GDM1 (cell line): ENCODE data around the gene C16orf46.

ENCODE experiments used
- DNase-seq: peaks from one replicate; lab custom pipeline; 2025; lab: John Stamatoyannopoulos, UW

Gene C16orf46

DNA sequence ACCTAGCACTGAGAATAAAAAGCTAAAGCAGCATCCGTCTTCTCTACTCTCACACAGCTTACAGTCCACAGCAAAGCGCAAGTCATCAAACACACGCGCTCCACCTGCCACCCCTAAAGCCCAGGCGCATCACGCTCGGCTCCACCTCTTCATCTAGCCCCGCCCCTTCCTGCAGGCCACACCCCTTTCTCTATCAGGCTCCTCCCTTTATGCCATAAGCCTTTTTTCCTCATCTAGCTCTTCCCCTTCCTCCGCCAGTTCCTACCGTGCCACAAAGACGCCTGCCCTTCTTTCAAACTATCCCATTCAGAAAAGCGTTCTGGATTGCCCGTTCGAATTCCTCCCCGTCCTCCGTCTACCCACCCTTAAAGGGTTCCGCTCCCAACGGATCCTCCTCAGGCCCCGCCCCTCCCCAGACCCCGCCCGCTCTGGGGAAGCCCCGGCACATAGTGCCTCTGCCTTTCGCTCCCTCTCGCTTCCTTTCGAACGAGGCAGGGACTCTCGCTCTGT lies 417 bp downstream of the C16orf46 start:
- peak; percentile 63 for DNase-seq

GRCh38 chr16:81073560-81074330 lies 3.3 kb downstream of the C16orf46 start:
- no peak for DNase-seq

DNA sequence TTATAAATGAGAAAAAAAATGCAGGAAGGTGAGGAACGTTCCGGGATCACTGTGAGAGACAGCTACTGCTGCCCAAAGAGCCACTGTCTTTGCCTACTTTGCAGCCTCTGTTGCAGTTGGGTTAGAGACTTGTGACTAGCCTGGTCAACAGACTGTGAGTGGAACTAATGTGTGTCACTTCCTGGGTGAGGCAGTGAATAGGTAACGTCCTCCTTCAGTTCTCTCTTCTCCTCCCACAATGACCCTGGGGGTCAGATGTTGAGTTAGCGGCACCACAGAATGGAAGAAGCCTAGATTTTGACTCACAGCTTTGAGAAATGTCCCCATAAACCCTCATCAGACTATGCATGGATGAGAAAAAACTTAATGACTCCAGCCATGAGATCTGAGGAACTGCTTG lies 5.2 kb downstream of the C16orf46 start:
- no peak for DNase-seq

- DNase-seq = no peak
Observed at GRCh38 chr16:81070979-81071378, 6.1 kb downstream of the C16orf46 start.

DNA sequence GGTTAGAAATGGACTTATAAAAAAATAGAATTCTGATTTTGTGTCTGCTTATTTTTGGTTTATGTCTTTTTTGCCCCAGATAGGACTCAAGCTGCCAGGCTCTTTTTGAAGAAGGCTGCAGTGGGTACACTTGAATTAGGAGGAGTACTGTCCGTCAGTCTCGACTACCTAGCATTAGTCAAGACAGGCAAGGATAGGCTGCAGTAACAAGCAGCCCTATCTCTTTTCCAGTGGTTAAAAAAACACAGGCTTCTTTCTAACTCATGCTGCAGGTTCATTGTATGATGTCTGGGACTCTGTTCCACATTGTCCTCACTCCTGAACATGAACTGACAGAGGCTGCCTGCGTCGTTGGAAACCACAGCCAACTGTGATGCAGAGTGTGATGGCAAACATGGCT lies 8.0 kb downstream of the C16orf46 start:
- no peak for DNase-seq

DNA sequence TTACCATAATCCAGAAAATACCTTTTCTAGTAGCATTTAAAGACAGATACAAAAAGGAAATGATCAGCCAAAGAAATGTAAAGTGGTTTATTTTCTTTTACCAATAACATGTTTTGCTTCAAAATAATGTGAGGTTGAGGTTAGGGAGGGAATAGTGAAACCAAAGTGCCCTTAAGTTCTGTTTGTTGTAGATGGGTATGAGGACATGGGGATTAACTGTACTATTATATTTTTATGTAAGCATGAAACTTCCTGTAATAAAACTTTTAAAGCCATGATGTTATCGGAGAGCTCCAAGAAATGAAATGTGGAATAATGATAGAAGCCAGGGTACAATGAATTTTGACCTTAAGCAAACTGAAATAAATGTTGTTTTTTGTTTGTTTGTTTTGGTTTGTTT lies 9.9 kb downstream of the C16orf46 start:
- no peak for DNase-seq

DNA sequence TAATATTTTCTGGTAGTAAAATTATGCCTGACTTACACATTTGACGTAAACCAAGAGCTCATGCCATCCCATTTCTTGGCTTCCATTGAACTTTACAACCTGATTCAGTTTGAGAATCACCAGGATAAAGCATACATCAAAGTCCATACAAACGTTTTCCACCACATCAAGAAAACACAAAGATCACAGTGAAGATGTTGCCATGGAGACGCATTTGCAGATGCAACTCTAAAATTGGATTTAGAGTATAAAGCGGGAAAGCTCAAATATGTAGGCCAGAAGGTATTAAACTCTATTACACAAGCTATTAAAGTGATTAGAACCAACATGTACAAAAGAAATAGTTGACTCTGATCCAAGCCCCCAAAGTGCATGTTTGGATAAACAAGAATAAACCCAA lies 10.4 kb downstream of the C16orf46 start:
- no peak for DNase-seq

GRCh38 chr16:81061871-81062608 lies 15.0 kb downstream of the C16orf46 start:
- no peak for DNase-seq

DNA sequence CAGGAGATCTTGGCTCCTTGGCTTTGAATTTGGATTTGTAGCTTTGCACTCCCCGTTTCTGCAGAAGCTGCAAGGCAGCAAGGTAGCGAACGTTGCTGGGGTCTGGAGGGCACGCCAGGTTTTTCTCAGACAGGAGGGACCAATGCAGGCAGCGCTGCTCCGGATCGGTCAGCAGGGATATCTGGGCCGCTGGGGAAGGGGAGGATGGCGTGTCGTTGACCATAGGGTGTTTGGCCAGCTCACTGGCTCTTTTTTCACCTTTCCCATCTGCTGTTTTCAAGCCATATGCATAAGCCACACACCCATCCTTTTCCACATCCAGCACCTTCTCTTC lies 15.8 kb downstream of the C16orf46 start:
- DNase-seq = no peak

DNA sequence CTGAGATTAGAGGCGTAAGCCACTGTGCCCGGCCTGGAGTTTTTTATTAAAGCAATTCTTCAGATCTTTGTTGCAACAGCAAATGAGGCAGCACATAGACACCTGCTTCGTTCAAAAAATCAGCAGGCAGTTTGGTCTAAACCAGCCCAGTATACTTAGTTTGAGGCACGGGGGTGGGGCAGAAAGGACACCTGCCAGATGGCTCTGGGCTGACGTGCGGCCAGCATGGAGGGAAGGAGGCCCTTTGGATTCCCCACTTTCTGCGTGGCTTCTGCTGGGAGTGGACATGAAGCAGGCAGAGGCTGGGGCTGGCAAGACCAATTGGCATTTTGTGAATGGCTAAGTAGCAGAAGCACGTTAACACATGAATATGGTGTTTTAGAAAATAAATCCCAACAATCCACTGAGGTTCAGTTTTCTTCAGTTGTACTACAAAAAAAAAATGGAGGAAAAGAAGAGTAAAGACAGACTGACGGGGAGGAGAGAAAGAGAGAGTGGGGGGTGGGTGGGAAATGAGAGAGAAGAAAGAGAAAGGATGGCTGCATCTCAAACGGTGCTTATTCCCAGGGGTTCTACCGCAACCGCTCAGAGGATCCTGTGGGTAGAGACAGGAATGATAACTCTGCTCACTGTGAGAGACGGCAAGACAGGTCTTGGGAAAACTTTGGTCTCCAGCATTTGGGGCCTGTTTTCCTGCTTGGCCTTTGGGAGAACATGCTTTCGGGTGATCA lies 16.3 kb downstream of the C16orf46 start:
- no peak for DNase-seq

DNA sequence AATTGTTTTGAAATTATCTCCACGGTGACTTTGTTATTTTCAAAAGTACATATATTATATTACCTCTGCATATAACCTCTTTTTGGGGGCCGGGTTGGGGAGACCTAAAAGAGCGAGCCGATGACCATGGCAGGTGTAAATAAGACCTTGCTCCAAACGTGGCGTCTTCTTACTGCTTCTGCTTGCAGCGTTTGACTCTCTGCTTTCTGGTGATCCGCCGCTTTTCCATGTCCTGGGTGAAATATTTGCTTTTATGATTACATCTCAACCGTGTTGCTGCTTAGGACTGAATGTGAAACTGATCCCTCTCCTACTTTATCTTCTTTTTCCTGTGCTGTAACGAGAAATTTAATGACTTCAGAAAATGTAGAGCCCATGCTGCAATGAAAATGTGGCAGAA lies 23.3 kb downstream of the C16orf46 start:
- no peak for DNase-seq

GRCh38 chr16:81042821-81043220 lies 34.2 kb downstream of the C16orf46 start:
- no peak for DNase-seq

DNA sequence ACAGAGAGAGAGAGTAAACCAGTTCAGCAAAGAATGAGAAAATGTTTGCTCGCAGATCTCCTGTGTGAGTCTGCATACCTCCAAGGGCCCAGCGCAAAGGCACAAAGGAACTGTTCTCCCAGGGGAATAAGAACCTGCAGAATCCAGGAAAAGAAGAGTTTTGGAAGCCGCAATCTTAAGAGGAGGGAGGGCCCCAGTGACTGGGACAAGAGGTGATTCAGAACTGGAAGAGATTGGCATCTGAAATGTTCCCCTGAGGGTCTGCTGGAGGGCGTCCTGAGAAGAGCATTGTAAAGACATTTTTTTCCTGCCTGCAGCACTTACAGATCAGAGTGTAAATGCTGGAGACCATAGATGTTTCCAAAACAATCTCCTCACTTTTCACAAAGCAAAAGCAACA lies 35.3 kb downstream of the C16orf46 start:
- no peak for DNase-seq

DNA sequence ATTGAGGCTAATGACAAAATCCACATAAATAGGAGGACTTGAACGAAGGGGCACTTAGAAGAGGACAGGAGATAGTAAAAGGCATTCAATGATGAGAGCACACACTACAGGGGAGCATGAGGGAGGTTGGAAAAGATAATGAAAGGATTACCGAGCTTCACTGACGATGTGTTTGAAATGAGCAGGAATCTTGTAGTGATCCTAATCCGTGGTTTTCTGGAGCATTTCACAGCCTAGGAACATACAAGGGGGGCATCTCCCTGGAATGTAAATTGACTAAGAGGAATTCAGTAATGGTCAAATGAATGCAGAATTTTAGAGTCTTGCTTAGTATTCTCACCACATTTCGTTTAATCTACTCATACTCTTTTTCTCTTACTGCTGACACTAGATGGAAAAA lies 36.2 kb downstream of the C16orf46 start:
- no peak for DNase-seq

DNA sequence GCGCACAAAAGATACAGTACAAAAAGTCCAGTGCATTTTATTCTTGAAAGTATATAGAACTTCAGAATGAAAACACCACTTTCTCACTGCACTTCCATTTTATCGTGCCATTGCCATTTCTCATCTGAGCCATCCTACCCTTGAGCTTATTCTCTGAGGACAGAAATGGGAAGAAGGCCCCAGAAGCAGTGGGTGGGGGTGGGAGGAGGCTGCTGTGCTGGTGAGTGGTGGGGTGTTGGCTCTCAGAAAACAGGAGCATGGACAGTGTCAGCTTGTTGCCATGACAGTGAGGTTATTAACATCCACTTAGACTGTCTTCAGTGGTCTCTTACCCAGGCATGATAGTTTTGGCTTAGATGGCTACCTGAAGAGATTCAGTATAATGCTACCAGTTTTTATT lies 36.9 kb downstream of the C16orf46 start:
- no peak for DNase-seq

DNA sequence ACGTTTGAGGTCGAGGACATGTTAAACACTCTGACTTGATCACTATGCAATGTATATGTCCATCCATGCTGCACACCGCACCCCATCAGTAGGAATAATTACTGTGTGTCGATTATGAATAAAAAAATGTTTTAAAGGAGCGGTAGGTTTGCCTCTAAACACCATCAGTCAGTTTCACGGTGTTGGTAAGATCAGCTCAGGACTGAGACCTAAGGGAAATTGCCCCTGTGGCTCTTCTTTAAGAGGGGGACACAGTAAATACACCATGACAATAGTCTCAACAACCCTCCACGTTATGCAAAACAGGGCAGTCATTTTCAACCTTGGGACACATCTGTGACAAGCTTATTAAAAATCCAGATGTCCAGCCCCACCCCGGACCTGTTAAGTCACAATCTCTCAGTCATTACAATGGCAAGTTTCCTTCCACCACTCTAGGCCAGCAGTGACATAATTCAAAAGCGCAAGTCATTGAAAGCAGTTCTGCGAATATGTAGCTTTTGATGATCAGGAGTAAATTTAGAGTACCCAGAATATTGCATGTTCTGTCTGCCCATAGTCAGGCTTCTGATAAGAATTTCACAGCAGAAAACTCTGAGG lies 40.2 kb downstream of the C16orf46 start:
- DNase-seq = no peak

DNA sequence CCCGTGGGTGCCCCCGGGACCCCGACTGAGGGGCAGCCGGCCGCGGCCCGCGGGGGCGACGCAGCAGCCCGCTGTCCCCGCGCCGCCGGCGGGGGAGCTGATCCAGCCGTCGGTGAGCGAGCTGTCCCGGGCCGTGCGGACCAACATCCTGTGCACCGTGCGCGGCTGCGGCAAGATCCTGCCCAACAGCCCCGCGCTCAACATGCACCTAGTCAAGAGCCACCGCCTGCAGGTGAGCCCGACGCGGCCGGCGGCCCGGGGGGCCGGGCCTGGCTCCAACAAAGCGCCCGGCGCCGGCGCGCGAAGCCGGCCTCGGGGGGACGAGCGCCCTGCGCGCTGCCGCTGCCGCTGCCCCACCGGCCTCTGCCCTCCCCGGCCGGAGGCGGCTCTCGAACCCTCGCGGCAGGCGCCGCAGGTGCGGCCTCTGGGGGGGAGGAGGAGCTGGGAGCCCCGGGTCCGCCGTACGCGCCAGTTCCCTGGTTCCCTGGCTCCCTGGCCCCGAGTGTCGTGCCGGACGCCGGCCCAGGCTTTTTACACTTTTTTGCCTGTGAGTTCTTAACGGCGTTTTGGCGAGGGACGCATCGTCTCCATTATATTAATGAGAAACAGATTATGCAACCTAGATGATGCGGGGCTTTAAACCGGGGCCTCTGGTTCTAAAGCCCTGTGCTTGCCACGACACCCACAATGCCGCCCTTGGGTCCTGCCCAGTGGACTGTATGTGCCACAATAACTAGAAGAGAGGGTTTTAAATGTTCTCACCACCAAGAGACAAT lies 40.9 kb downstream of the C16orf46 start:
- DNase-seq = no peak

- peak; percentile 54 for DNase-seq
Observed at GRCh38 chr16:81035398-81035974, 41.6 kb downstream of the C16orf46 start, which contains the start of gene ATMIN. ATMIN (plus strand) TSS chr16:81035842; CDS start chr16:81035871, 29 bp downstream.

- DNase-seq = no peak
Observed at GRCh38 chr16:81029930-81030604, 47.0 kb downstream of the C16orf46 start.

DNA sequence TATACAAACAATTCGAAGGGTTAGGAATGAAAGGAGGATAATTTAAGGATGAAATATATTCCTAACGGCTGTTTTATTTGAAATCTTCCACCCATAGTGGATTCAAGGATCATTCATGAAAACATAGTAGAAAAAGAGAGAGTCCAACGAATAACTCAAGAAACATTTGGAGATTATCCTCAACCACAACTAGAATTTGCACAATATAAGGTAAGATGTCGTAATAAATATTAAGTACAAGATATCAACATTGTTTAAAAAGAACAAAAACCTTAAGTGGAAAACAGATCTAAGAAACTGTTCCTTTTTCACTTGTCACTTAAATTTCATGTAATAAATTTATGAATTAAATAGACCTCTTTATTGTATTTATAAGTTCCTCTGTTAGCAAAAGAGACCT lies 50.6 kb downstream of the C16orf46 start:
- no peak for DNase-seq

DNA sequence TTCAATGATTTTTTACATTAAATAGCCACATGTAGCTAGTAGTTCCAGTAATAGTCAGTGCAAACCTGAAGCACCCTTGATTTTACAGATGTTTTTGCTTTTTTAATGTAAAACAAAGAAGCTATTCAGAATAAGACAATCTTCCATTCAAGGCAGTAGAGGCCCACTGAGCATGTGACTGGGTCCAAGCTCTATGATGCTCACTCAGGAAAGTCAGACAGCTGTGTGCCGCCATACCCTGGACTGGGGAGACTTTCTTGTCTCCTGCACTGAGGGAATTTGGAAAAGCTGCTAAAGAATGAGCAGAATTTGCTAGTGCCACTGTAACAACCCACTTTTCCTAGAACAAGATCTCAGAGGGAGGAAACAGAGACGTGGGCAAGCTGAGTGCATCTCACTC lies 58.5 kb downstream of the C16orf46 start:
- DNase-seq = no peak
